Keratinocyte (primary cell): Measurements from ENCODE around the gene NCAPD3.

ENCODE experiments used
- EZH2 ChIP-seq: IDR thresholded peaks from one replicate; pipeline ENCODE4 v1.6.1; 2012; ENCODE audit warnings: inconsistent platforms, mild to moderate bottlenecking, low read length, moderate library complexity
- TF ChIP-seq, protein P1 (sequence below), 3 experiments: IDR thresholded peaks in 1 of 3; conservative IDR thresholded peaks in 1 of 3; optimal IDR thresholded peaks in 1 of 3; 2 replicates in 2 of 3; 3 replicates in 1 of 3; pipeline versions ENCODE3 to v1.5.1; 2011; ENCODE audit warnings: low read length in 3 of 3, mild to moderate bottlenecking in 3 of 3, moderate library complexity in 2 of 3, control low read depth in 1 of 3, inconsistent platforms in 1 of 3; ENCODE audit not compliant: insufficient read depth in 2 of 3; ENCODE audit errors: extremely low read depth in 1 of 3

DNA sequence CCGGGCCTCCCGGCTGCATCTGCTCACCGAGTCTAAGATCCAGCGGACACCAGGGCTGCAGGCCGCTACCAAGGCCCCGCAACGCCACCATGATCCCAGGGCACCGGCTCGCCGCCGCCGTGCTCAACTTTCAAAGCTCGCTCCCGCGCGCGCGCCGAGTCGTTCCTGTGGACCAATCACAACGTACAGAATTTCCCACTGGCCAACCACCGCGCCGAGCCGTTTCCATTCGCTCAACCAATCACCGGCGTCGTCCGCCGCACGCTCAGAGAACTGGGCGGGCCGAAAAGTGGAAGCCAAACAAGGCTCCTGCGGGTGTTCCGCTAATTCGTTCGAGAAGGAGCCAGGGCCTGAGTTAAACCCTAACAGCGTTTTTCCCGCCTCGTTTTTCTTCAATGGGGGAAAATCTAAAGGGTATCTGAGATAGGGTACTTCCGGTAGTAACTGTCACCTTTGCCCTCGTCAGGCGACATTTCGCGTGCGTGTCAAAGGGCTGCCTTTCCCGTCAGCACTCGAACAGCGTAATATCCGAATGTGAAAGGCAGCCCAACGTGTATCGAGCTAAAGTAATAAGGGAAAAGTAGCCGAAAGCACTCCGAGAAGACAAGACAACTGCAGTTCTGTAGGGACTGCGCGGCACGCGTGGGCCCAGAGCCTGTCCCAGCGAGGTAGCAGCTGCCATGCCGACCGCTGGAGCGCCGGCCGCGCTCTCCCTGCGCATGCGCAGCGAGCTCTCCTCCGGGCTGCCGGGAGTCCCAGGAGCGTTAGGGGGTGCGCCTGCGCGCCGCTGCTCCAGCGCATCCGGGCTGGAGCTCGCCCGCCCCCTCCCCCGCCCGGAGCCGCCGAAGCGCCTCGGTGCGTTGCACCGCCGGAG lies at the start of gene NCAPD3, which contains the start of gene VPS26B:
- TF ChIP-seq, protein P1, sequence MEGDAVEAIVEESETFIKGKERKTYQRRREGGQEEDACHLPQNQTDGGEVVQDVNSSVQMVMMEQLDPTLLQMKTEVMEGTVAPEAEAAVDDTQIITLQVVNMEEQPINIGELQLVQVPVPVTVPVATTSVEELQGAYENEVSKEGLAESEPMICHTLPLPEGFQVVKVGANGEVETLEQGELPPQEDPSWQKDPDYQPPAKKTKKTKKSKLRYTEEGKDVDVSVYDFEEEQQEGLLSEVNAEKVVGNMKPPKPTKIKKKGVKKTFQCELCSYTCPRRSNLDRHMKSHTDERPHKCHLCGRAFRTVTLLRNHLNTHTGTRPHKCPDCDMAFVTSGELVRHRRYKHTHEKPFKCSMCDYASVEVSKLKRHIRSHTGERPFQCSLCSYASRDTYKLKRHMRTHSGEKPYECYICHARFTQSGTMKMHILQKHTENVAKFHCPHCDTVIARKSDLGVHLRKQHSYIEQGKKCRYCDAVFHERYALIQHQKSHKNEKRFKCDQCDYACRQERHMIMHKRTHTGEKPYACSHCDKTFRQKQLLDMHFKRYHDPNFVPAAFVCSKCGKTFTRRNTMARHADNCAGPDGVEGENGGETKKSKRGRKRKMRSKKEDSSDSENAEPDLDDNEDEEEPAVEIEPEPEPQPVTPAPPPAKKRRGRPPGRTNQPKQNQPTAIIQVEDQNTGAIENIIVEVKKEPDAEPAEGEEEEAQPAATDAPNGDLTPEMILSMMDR (optimal IDR thresholded peaks at IDR 0.05 in 1 of 3, IDR thresholded peaks at IDR 0.05 in 1 of 3, conservative IDR thresholded peaks at IDR 0.05 in 1 of 3; ENCODE audit: extremely low read depth in 1 of 3, insufficient read depth in 2 of 3, low read length in 3 of 3): no peak
- TF ChIP-seq EZH2: no peak
